ENCODE measurements around the gene PLCH1. TPM values are rescaled to one million over a fixed set of nuclear protein-coding genes. Genes with fewer than 3 reads are reported as not detected.

Gene PLCH1
- total and polyA plus RNA-seq, 2 experiments from 2014 or later = 8.1 to 25.3 TPM

DNA sequence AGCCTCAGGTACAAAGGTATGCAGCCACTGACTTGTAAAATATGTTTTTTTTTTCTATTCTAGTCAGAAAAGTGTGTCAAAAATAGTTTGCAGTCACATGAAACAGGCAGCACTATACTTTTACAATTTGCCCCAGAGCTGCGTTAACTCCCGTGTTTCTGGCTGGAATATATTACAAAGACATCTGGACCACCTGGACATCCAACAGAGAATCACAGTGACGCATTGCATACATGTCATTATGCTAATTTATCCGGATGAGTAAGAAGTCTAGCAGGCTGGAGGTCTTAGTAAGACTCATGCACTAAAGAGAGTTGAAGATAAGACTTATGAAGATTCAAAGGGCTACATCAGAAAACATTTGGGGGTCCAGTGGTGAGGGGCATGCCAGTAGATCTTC lies 412.2 kb downstream of the PLCH1 start (continued):
- TF ChIP-seq, protein P1, sequence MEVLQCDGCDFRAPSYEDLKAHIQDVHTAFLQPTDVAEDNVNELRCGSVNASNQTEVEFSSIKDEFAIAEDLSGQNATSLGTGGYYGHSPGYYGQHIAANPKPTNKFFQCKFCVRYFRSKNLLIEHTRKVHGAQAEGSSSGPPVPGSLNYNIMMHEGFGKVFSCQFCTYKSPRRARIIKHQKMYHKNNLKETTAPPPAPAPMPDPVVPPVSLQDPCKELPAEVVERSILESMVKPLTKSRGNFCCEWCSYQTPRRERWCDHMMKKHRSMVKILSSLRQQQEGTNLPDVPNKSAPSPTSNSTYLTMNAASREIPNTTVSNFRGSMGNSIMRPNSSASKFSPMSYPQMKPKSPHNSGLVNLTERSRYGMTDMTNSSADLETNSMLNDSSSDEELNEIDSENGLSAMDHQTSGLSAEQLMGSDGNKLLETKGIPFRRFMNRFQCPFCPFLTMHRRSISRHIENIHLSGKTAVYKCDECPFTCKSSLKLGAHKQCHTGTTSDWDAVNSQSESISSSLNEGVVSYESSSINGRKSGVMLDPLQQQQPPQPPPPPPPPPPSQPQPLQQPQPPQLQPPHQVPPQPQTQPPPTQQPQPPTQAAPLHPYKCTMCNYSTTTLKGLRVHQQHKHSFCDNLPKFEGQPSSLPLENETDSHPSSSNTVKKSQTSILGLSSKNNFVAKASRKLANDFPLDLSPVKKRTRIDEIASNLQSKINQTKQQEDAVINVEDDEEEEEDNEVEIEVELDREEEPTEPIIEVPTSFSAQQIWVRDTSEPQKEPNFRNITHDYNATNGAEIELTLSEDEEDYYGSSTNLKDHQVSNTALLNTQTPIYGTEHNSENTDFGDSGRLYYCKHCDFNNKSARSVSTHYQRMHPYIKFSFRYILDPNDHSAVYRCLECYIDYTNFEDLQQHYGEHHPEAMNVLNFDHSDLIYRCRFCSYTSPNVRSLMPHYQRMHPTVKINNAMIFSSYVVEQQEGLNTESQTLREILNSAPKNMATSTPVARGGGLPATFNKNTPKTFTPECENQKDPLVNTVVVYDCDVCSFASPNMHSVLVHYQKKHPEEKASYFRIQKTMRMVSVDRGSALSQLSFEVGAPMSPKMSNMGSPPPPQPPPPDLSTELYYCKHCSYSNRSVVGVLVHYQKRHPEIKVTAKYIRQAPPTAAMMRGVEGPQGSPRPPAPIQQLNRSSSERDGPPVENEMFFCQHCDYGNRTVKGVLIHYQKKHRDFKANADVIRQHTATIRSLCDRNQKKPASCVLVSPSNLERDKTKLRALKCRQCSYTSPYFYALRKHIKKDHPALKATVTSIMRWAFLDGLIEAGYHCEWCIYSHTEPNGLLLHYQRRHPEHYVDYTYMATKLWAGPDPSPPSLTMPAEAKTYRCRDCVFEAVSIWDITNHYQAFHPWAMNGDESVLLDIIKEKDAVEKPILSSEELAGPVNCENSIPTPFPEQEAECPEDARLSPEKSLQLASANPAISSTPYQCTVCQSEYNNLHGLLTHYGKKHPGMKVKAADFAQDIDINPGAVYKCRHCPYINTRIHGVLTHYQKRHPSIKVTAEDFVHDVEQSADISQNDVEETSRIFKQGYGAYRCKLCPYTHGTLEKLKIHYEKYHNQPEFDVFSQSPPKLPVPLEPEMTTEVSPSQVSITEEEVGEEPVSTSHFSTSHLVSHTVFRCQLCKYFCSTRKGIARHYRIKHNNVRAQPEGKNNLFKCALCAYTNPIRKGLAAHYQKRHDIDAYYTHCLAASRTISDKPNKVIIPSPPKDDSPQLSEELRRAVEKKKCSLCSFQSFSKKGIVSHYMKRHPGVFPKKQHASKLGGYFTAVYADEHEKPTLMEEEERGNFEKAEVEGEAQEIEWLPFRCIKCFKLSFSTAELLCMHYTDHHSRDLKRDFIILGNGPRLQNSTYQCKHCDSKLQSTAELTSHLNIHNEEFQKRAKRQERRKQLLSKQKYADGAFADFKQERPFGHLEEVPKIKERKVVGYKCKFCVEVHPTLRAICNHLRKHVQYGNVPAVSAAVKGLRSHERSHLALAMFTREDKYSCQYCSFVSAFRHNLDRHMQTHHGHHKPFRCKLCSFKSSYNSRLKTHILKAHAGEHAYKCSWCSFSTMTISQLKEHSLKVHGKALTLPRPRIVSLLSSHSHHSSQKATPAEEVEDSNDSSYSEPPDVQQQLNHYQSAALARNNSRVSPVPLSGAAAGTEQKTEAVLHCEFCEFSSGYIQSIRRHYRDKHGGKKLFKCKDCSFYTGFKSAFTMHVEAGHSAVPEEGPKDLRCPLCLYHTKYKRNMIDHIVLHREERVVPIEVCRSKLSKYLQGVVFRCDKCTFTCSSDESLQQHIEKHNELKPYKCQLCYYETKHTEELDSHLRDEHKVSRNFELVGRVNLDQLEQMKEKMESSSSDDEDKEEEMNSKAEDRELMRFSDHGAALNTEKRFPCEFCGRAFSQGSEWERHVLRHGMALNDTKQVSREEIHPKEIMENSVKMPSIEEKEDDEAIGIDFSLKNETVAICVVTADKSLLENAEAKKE (CRISPR knock-in tag; IDR thresholded peaks at IDR 0.05) = no peak
- TF ChIP-seq NANOG (IDR thresholded peaks at IDR 0.05; ENCODE audit: borderline replicate concordance) (no peak), EZH2phosphoT487 (IDR thresholded peaks at IDR 0.05; ENCODE audit: unreplicated experiment) (no peak), STAT1 (IDR thresholded peaks at IDR 0.05; ENCODE audit: unreplicated experiment) (no peak), CREB1 (CRISPR knock-in tag; IDR thresholded peaks at IDR 0.05; ENCODE audit: low read depth) (no peak), EZH2 (IDR thresholded peaks at IDR 0.05; ENCODE audit: low read depth, unreplicated experiment) (no peak), JUNB (IDR thresholded peaks at IDR 0.05; ENCODE audit: unreplicated experiment) (no peak), ZNF331 (CRISPR knock-in tag; IDR thresholded peaks at IDR 0.05; ENCODE audit: low read depth) (no peak)
- TF ChIP-seq, protein P2, sequence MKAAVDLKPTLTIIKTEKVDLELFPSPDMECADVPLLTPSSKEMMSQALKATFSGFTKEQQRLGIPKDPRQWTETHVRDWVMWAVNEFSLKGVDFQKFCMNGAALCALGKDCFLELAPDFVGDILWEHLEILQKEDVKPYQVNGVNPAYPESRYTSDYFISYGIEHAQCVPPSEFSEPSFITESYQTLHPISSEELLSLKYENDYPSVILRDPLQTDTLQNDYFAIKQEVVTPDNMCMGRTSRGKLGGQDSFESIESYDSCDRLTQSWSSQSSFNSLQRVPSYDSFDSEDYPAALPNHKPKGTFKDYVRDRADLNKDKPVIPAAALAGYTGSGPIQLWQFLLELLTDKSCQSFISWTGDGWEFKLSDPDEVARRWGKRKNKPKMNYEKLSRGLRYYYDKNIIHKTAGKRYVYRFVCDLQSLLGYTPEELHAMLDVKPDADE (IDR thresholded peaks at IDR 0.05) = no peak
- TF ChIP-seq, protein P3, sequence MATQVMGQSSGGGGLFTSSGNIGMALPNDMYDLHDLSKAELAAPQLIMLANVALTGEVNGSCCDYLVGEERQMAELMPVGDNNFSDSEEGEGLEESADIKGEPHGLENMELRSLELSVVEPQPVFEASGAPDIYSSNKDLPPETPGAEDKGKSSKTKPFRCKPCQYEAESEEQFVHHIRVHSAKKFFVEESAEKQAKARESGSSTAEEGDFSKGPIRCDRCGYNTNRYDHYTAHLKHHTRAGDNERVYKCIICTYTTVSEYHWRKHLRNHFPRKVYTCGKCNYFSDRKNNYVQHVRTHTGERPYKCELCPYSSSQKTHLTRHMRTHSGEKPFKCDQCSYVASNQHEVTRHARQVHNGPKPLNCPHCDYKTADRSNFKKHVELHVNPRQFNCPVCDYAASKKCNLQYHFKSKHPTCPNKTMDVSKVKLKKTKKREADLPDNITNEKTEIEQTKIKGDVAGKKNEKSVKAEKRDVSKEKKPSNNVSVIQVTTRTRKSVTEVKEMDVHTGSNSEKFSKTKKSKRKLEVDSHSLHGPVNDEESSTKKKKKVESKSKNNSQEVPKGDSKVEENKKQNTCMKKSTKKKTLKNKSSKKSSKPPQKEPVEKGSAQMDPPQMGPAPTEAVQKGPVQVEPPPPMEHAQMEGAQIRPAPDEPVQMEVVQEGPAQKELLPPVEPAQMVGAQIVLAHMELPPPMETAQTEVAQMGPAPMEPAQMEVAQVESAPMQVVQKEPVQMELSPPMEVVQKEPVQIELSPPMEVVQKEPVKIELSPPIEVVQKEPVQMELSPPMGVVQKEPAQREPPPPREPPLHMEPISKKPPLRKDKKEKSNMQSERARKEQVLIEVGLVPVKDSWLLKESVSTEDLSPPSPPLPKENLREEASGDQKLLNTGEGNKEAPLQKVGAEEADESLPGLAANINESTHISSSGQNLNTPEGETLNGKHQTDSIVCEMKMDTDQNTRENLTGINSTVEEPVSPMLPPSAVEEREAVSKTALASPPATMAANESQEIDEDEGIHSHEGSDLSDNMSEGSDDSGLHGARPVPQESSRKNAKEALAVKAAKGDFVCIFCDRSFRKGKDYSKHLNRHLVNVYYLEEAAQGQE (IDR thresholded peaks at IDR 0.05; ENCODE audit: unreplicated experiment) = no peak
